ENCODE measurements around the gene C2CD4C. TPM values are rescaled to one million over a fixed set of nuclear protein-coding genes. Genes with fewer than 3 reads are reported as not detected.
"Not testable (repeated sequence)": the region's sequence is repeated elsewhere in the genome, so short reads cannot be mapped to it uniquely, and the experiment has no call there.

The C2CD4C gene
- total RNA-seq, 1 donor from 2014 or later: 5.7 TPM

DNA sequence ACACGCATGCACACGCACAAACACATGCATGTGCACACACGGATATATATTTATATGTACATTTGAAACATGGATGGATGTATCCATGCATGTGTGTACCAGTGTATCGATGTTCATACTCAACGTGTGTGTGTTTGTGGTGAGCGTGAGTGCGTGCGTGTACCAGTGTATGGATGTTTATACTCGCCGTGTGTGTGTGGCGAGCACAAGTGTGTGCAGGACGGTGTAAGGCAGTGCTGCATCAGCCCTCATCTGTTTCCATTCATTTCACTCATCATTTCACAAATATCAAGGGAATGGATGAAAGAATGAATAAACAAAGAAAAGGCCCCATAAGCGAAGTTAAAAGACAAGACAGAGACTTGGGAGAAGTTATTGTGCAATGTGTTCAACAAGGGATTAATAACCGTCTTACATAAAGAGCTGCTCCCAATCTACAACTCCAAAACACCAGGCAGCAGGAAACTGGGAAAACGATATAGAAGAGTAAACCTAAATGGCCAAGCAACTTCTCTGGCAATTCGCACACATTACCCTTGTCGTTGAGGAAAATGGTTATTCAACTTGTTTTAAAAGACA is 42.7 kb downstream of the C2CD4C start:
- Histone ChIP-seq H3K4me1 (no peaks in the 10 kb centered on the region), H3K36me3 (no peaks in the 10 kb centered on the region), H3K27ac (no peak overlapping the region), H3K27me3 (no peaks in the 10 kb centered on the region), H3K4me3 (no peak overlapping the region), H3K9me3 (no peaks in the 10 kb centered on the region)
- intact Hi-C loops (cut with DNase I): no loop called here
- no peak for DNase-seq (ENCODE audit: low spot score in 2 of 2)
- TF ChIP-seq, protein P1, sequence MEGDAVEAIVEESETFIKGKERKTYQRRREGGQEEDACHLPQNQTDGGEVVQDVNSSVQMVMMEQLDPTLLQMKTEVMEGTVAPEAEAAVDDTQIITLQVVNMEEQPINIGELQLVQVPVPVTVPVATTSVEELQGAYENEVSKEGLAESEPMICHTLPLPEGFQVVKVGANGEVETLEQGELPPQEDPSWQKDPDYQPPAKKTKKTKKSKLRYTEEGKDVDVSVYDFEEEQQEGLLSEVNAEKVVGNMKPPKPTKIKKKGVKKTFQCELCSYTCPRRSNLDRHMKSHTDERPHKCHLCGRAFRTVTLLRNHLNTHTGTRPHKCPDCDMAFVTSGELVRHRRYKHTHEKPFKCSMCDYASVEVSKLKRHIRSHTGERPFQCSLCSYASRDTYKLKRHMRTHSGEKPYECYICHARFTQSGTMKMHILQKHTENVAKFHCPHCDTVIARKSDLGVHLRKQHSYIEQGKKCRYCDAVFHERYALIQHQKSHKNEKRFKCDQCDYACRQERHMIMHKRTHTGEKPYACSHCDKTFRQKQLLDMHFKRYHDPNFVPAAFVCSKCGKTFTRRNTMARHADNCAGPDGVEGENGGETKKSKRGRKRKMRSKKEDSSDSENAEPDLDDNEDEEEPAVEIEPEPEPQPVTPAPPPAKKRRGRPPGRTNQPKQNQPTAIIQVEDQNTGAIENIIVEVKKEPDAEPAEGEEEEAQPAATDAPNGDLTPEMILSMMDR (IDR thresholded peaks at IDR 0.05): no peak

DNA sequence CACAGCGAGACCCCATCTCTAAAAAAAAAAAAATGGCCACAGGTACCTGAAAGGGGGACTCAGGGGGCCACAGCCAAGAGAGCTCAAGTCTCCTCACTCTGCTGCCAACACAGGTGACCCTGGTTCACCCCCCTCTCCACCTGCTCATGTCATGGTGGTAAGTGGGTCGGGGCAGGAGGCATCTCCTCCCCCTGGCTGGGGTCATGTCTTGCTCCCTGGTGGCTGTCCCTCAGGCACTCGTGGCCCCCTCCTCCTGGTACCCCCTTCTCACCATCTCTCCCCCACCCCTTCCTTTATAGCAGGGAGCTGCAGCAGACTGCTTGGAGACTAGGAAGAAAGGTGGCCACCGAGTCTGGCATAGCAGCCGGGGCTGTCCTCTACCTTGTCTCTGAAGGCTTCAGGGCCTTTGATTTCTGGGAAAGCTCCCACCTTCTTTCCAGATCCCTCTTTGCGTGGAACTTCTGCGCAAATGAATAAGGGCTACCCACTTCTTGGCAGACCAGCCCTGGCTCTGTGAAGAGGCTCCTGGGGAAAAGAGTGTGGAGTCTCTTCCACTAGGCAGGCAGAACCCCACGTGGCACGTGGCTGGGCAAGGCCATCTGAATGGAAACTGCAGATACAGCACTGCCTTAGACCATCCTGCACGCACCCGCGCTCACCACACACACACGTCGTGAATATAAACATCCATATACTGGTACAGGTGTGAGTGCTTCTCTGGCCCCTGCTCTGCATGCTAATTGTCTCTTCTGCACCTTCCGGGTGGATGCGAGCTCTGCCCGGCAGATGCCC is 44.3 kb downstream of the C2CD4C start:
- Histone ChIP-seq H3K9me3 (no peaks in the 10 kb centered on the region), H3K4me1 (no peaks in the 10 kb centered on the region), H3K27me3 (no peaks in the 10 kb centered on the region), H3K27ac (no peak overlapping the region), H3K36me3 (no peaks in the 10 kb centered on the region), H3K4me3 (no peak overlapping the region)
- TF ChIP-seq, protein P1 (IDR thresholded peaks at IDR 0.05): no peak
- intact Hi-C loops (cut with DNase I): no loop called here
- DNase-seq (ENCODE audit: low spot score in 2 of 2): peak in 1 of 2 donors; percentile 47

DNA sequence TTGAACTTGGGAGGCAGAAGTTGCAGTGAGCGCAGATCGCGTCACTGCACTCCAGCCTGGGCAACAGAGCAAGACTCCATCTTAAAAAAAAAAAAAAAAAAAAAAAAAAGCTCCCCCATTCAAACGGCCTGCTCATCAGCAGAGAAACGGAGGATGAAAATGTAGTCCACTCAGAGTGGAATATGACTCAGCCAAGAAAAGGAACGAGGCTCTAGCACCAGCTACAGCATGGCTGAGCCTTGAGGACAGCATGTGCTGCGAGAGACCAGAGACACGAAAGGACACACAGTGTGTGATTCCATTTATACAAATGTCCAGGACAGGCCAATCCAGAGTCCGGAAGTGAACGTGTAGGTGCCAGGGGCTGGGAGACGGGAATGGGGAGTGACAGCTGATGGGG is 46.3 kb downstream of the C2CD4C start:
- H3K27ac ChIP-seq: no peak overlapping the region
- no peaks in the 10 kb centered on the region for H3K4me1 ChIP-seq
- TF ChIP-seq, protein P1 (IDR thresholded peaks at IDR 0.05): no peak
- no peaks in the 10 kb centered on the region for H3K36me3 ChIP-seq
- no peaks in the 10 kb centered on the region for H3K9me3 ChIP-seq
- H3K27me3 ChIP-seq: no peaks in the 10 kb centered on the region
- no peak for DNase-seq (ENCODE audit: low spot score in 2 of 2)
- intact Hi-C loops (cut with DNase I): no loop called here
- H3K4me3 ChIP-seq: no peak overlapping the region

DNA sequence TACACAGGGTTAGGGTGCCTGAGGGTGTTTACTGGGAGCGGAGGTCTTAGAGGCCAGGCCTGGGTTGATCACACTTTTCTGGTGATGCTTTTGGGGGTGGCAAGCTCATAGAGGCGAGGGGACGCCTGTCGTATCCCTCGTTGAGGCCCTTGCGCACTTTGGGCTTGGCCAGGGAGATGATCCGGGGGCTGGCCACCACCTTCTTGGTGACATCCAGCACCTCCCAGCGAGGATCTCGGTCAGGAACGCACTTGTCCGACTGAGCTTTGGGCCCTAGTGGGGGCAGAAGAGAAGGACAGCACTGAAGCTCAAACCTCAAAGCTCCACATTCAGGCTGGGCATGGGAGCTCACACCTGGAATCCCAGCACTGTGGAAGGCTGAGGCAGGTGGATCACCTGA is 46.8 kb downstream of the C2CD4C start:
- DNase-seq (ENCODE audit: low spot score in 2 of 2): no peak
- Histone ChIP-seq H3K4me1 (no peaks in the 10 kb centered on the region), H3K36me3 (no peaks in the 10 kb centered on the region), H3K4me3 (no peak overlapping the region), H3K27me3 (no peaks in the 10 kb centered on the region), H3K9me3 (no peaks in the 10 kb centered on the region), H3K27ac (no peak overlapping the region)
- TF ChIP-seq, protein P1 (IDR thresholded peaks at IDR 0.05): no peak
- intact Hi-C loops (cut with DNase I): no loop called here

DNA sequence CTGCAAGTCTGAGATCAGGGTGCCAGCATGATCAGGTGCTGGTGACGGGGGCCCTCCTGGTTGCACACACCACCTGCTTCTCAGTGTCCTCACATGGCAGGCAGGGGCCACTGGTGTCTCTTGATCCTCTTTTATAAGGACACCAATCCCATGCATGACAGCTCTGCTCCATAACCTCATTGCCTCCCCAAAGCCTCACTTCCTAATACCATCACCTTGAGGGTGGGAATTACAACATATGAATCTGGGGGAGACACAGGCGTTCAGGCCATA is 49.4 kb downstream of the C2CD4C start:
- no peaks in the 10 kb centered on the region for H3K9me3 ChIP-seq
- TF ChIP-seq, protein P1 (IDR thresholded peaks at IDR 0.05): no peak
- no peaks in the 10 kb centered on the region for H3K4me1 ChIP-seq
- no peaks in the 10 kb centered on the region for H3K36me3 ChIP-seq
- intact Hi-C loops (cut with DNase I): no loop called here
- H3K4me3 ChIP-seq: no peak overlapping the region
- H3K27ac ChIP-seq: no peak overlapping the region
- H3K27me3 ChIP-seq: no peaks in the 10 kb centered on the region
- DNase-seq (ENCODE audit: low spot score in 2 of 2): no peak

DNA sequence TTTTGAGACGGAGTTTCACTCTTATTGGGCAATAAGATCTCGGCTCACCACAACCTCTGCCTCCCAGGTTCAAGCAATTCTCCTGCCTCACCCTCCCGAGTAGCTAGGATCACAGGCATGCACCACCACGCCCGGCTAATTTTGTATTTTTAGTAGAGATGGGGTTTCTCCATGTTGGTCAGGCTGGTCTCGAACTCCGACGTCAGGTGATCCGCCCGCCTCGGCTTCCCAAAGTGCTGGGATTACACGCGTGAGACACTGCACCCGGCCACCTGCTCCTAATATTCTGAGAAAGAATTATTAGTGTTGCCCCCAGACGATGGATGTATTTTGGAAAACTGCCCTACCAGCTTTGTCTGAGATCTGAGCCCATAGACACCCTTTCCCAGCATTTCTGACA is 53.4 kb downstream of the C2CD4C start:
- peak in 1 of 2 donors; percentile 7 for DNase-seq (ENCODE audit: low spot score in 2 of 2)
- H3K27ac ChIP-seq; H3K9me3 ChIP-seq; intact Hi-C loops (cut with DNase I); H3K4me1 ChIP-seq; H3K36me3 ChIP-seq; H3K4me3 ChIP-seq; H3K27me3 ChIP-seq: not testable (repeated sequence)

Other genes with a start within 250 kb of the C2CD4C start
- 55.3 TPM for gene PLPP2, start 117.7 kb downstream of the C2CD4C start, total RNA-seq
- 128 TPM for gene MIER2, start 64.4 kb downstream of the C2CD4C start, total RNA-seq
- gene SHC2, start 51.9 kb upstream of the C2CD4C start, total RNA-seq: 51.2 TPM
- gene MADCAM1, start 87.3 kb upstream of the C2CD4C start, total RNA-seq: not detected
- gene TPGS1, start 98.3 kb upstream of the C2CD4C start, total RNA-seq: 89.2 TPM
- gene CDC34, start 122.6 kb upstream of the C2CD4C start, total RNA-seq: 124 TPM
- gene GZMM, start 134.9 kb upstream of the C2CD4C start, total RNA-seq: not detected
- 647 TPM for gene BSG, start 163.4 kb upstream of the C2CD4C start, total RNA-seq
- not detected for gene HCN2, start 180.7 kb upstream of the C2CD4C start, total RNA-seq
- 26.8 TPM for gene POLRMT, start 224.4 kb upstream of the C2CD4C start, total RNA-seq
- gene FGF22, start 230.7 kb upstream of the C2CD4C start, total RNA-seq: not detected